Measurements from ENCODE around the gene BAAT.
"Not testable (repeated sequence)": the region's sequence is repeated elsewhere in the genome, so short reads cannot be mapped to it uniquely, and the experiment has no call there.

The BAAT gene

GRCh38 chr9:101352892-101353463 is 31.8 kb downstream of the BAAT start:
- Histone ChIP-seq H3K36me3 (ENCODE audit: control insufficient read depth, insufficient read depth, low read length) (no peaks in the 10 kb centered on the region), H3K27me3 (replicated peaks; ENCODE audit: control insufficient read depth, insufficient read depth, low read length, poor library complexity, severe bottlenecking) (no peaks in the 10 kb centered on the region), H3K4me1 (ENCODE audit: control insufficient read depth, insufficient read depth, low read length, poor library complexity, severe bottlenecking) (no peaks in the 10 kb centered on the region), H3K4me3 (ENCODE audit: insufficient read depth, low read depth, low read length, poor library complexity, severe bottlenecking) (no peak overlapping the region), H3K27ac (ENCODE audit: insufficient read depth, low read length, poor library complexity, severe bottlenecking) (no peak overlapping the region), H3K9me3 (ENCODE audit: control insufficient read depth, low read length) (no peaks in the 10 kb centered on the region)
- no peak for DNase-seq

- DNase-seq, result no peak
- no peak overlapping the region for H3K27ac ChIP-seq (ENCODE audit: insufficient read depth, low read length, poor library complexity, severe bottlenecking)
Observed at GRCh38 chr9:101350285-101350684, 34.5 kb downstream of the BAAT start.

GRCh38 chr9:101342595-101342994 is 42.2 kb downstream of the BAAT start:
- no peak overlapping the region for H3K27ac ChIP-seq (ENCODE audit: insufficient read depth, low read length, poor library complexity, severe bottlenecking)
- DNase-seq, result no peak
- H3K4me3 ChIP-seq (ENCODE audit: insufficient read depth, low read depth, low read length, poor library complexity, severe bottlenecking), result no peak overlapping the region
- no peaks in the 10 kb centered on the region for H3K36me3 ChIP-seq (ENCODE audit: control insufficient read depth, insufficient read depth, low read length)
- no peaks in the 10 kb centered on the region for H3K27me3 ChIP-seq (replicated peaks; ENCODE audit: control insufficient read depth, insufficient read depth, low read length, poor library complexity, severe bottlenecking)
- H3K9me3 ChIP-seq (ENCODE audit: control insufficient read depth, low read length), result no peaks in the 10 kb centered on the region
- no peaks in the 10 kb centered on the region for H3K4me1 ChIP-seq (ENCODE audit: control insufficient read depth, insufficient read depth, low read length, poor library complexity, severe bottlenecking)

More at GRCh38 chr9:101350285-101350684, 34.5 kb downstream of the BAAT start:
- no peak overlapping the region for H3K4me3 ChIP-seq (ENCODE audit: insufficient read depth, low read depth, low read length, poor library complexity, severe bottlenecking)
- H3K9me3 ChIP-seq (ENCODE audit: control insufficient read depth, low read length), result no peaks in the 10 kb centered on the region
- no peaks in the 10 kb centered on the region for H3K4me1 ChIP-seq (ENCODE audit: control insufficient read depth, insufficient read depth, low read length, poor library complexity, severe bottlenecking)
- H3K27me3 ChIP-seq (replicated peaks; ENCODE audit: control insufficient read depth, insufficient read depth, low read length, poor library complexity, severe bottlenecking), result no peaks in the 10 kb centered on the region
- H3K36me3 ChIP-seq (ENCODE audit: control insufficient read depth, insufficient read depth, low read length), result no peaks in the 10 kb centered on the region

- Histone ChIP-seq H3K9me3 (ENCODE audit: control insufficient read depth, low read length) (no peaks in the 10 kb centered on the region), H3K27me3 (replicated peaks; ENCODE audit: control insufficient read depth, insufficient read depth, low read length, poor library complexity, severe bottlenecking) (no peaks in the 10 kb centered on the region), H3K4me1 (ENCODE audit: control insufficient read depth, insufficient read depth, low read length, poor library complexity, severe bottlenecking) (no peaks in the 10 kb centered on the region), H3K36me3 (ENCODE audit: control insufficient read depth, insufficient read depth, low read length) (no peaks in the 10 kb centered on the region), H3K27ac (ENCODE audit: insufficient read depth, low read length, poor library complexity, severe bottlenecking) (no peak overlapping the region), H3K4me3 (ENCODE audit: insufficient read depth, low read depth, low read length, poor library complexity, severe bottlenecking) (no peak overlapping the region)
- no peak for DNase-seq
Observed at GRCh38 chr9:101341958-101342357, 42.8 kb downstream of the BAAT start.

- no peak overlapping the region for H3K4me3 ChIP-seq (ENCODE audit: insufficient read depth, low read depth, low read length, poor library complexity, severe bottlenecking)
- no peaks in the 10 kb centered on the region for H3K27me3 ChIP-seq (replicated peaks; ENCODE audit: control insufficient read depth, insufficient read depth, low read length, poor library complexity, severe bottlenecking)
- DNase-seq, result no peak
Observed at GRCh38 chr9:101337237-101337636, 47.6 kb downstream of the BAAT start.

GRCh38 chr9:101336091-101336490 is 48.7 kb downstream of the BAAT start:
- Histone ChIP-seq H3K4me1 (ENCODE audit: control insufficient read depth, insufficient read depth, low read length, poor library complexity, severe bottlenecking) (no peaks in the 10 kb centered on the region), H3K27me3 (replicated peaks; ENCODE audit: control insufficient read depth, insufficient read depth, low read length, poor library complexity, severe bottlenecking) (no peaks in the 10 kb centered on the region), H3K36me3 (ENCODE audit: control insufficient read depth, insufficient read depth, low read length) (no peaks in the 10 kb centered on the region), H3K4me3 (ENCODE audit: insufficient read depth, low read depth, low read length, poor library complexity, severe bottlenecking) (no peak overlapping the region), H3K27ac (ENCODE audit: insufficient read depth, low read length, poor library complexity, severe bottlenecking) (no peak overlapping the region), H3K9me3 (ENCODE audit: control insufficient read depth, low read length) (no peaks in the 10 kb centered on the region)
- DNase-seq, result no peak

More at GRCh38 chr9:101337237-101337636, 47.6 kb downstream of the BAAT start:
- Histone ChIP-seq H3K9me3 (ENCODE audit: control insufficient read depth, low read length) (no peaks in the 10 kb centered on the region), H3K4me1 (ENCODE audit: control insufficient read depth, insufficient read depth, low read length, poor library complexity, severe bottlenecking) (no peaks in the 10 kb centered on the region), H3K36me3 (ENCODE audit: control insufficient read depth, insufficient read depth, low read length) (no peaks in the 10 kb centered on the region), H3K27ac (ENCODE audit: insufficient read depth, low read length, poor library complexity, severe bottlenecking) (no peak overlapping the region)

GRCh38 chr9:101333926-101334702 is 50.7 kb downstream of the BAAT start:
- Histone ChIP-seq H3K4me3 (ENCODE audit: insufficient read depth, low read depth, low read length, poor library complexity, severe bottlenecking) (no peak overlapping the region), H3K4me1 (ENCODE audit: control insufficient read depth, insufficient read depth, low read length, poor library complexity, severe bottlenecking) (no peaks in the 10 kb centered on the region), H3K27me3 (replicated peaks; ENCODE audit: control insufficient read depth, insufficient read depth, low read length, poor library complexity, severe bottlenecking) (no peaks in the 10 kb centered on the region), H3K27ac (ENCODE audit: insufficient read depth, low read length, poor library complexity, severe bottlenecking) (no peak overlapping the region), H3K9me3 (ENCODE audit: control insufficient read depth, low read length) (no peaks in the 10 kb centered on the region), H3K36me3 (ENCODE audit: control insufficient read depth, insufficient read depth, low read length) (no peaks in the 10 kb centered on the region)
- DNase-seq, result no peak

- Histone ChIP-seq H3K27ac (ENCODE audit: insufficient read depth, low read length, poor library complexity, severe bottlenecking) (no peak overlapping the region), H3K4me1 (ENCODE audit: control insufficient read depth, insufficient read depth, low read length, poor library complexity, severe bottlenecking) (no peaks in the 10 kb centered on the region), H3K36me3 (ENCODE audit: control insufficient read depth, insufficient read depth, low read length) (no peaks in the 10 kb centered on the region), H3K27me3 (replicated peaks; ENCODE audit: control insufficient read depth, insufficient read depth, low read length, poor library complexity, severe bottlenecking) (no peaks in the 10 kb centered on the region), H3K9me3 (ENCODE audit: control insufficient read depth, low read length) (no peaks in the 10 kb centered on the region), H3K4me3 (ENCODE audit: insufficient read depth, low read depth, low read length, poor library complexity, severe bottlenecking) (no peak overlapping the region)
- DNase-seq, result no peak
Observed at GRCh38 chr9:101333490-101333889, 51.3 kb downstream of the BAAT start.

GRCh38 chr9:101332362-101332761 is 52.4 kb downstream of the BAAT start:
- Histone ChIP-seq H3K27ac (ENCODE audit: insufficient read depth, low read length, poor library complexity, severe bottlenecking) (no peak overlapping the region), H3K36me3 (ENCODE audit: control insufficient read depth, insufficient read depth, low read length) (no peaks in the 10 kb centered on the region), H3K4me1 (ENCODE audit: control insufficient read depth, insufficient read depth, low read length, poor library complexity, severe bottlenecking) (no peaks in the 10 kb centered on the region), H3K4me3 (ENCODE audit: insufficient read depth, low read depth, low read length, poor library complexity, severe bottlenecking) (no peak overlapping the region), H3K27me3 (replicated peaks; ENCODE audit: control insufficient read depth, insufficient read depth, low read length, poor library complexity, severe bottlenecking) (no peaks in the 10 kb centered on the region), H3K9me3 (ENCODE audit: control insufficient read depth, low read length) (no peaks in the 10 kb centered on the region)
- no peak for DNase-seq

- not testable (repeated sequence) for DNase-seq; H3K27ac ChIP-seq (ENCODE audit: insufficient read depth, low read length, poor library complexity, severe bottlenecking); H3K36me3 ChIP-seq (ENCODE audit: control insufficient read depth, insufficient read depth, low read length); H3K4me3 ChIP-seq (ENCODE audit: insufficient read depth, low read depth, low read length, poor library complexity, severe bottlenecking); H3K4me1 ChIP-seq (ENCODE audit: control insufficient read depth, insufficient read depth, low read length, poor library complexity, severe bottlenecking); H3K9me3 ChIP-seq (ENCODE audit: control insufficient read depth, low read length); H3K27me3 ChIP-seq (replicated peaks; ENCODE audit: control insufficient read depth, insufficient read depth, low read length, poor library complexity, severe bottlenecking)
Observed at GRCh38 chr9:101327422-101327909, 57.3 kb downstream of the BAAT start.
